Stimulated activated CD4-positive, alpha-beta T cell treated with anti-CD3 and anti-CD28 coated beads, Interleukin-1b, Interleukin-23, amount 100 ng/mL, for 48 hours (primary cell): Measurements from ENCODE around the gene TKT.

Experiments
- DNase-seq: peaks from one replicate; pipeline ENCODE4 v3.0.0-alpha.2; 2020

Gene TKT

DNA sequence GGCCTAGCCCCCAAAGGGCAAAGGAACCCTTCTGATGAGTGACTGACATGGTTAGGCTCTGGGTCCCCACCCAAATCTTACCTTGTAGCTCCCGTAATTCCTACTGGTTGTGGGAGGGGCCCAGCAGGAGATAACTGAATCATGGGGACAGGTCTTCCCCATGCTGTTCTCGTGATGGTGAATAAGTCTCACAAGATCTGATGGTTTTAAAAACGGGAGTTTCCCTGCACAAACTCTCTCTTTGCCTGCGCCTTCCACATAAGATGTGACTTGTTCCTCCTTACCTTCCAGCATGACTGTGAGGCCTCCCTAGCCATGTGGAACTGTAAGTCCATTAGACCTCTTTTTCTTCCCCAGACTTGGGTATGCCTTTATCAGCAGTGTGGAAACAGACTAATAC is 16.9 kb downstream of the TKT start:
- no peak for DNase-seq

- no peak for DNase-seq
Measured at GRCh38 chr3:53238051-53238850, 17.6 kb downstream of the TKT start.

GRCh38 chr3:53236112-53236841 is 19.5 kb downstream of the TKT start:
- no peak for DNase-seq

GRCh38 chr3:53235545-53235944 is 20.3 kb downstream of the TKT start:
- no peak for DNase-seq

DNA sequence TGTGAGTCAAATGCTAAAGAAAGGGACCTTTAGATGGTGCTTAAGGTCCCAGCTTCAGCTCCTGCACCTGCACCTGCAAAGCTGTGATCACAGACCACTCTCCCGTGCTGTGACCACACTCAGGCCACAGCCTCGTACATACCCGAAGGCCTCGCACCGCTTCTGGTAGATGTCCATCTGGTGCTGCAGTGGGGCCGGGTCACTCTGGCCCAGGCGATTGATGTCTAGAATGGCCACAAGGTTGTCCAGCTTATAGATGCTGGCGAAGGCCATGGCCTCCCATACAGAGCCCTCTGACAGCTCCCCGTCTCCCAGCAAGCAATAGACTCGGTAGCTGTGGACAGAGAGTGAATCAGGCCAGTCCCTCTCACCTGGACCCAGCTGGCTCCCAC is 21.0 kb downstream of the TKT start:
- no peak for DNase-seq

DNA sequence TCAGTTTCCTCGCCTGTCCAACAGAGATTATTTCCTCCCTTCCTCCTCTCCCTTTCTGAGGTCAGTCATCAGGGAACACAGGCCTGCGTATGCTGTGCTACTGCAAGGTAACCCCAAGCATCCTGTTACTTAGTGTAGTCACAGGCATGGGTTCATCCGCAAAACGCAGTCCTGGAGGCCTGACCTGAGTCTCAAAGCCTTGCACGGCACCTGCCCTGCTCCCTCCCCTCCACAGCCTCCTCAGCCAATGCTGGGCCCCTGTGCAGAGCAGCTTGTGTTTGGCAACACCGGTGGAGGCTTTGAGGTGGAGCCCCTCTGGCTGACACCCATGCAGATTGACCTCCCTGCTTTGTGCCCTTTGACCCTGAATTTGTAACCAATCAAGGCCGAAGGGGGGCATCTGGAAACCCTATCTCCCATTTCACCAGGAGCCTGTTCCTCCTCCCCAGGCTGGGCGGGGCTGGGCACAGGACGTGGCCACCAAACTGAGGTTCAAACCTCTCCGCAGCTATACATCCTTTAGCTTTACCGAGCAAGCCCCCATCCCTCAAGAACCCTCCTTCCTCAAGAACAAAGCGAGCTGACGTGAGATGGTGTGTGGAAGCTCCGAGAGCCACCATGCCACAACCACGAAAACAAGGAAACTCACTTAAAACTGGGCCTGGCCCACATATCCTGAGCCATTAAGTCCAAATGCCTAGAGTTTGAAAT is 21.5 kb downstream of the TKT start:
- DNase-seq, result no peak

GRCh38 chr3:53232641-53233377 is 23.0 kb downstream of the TKT start:
- DNase-seq, result no peak

DNA sequence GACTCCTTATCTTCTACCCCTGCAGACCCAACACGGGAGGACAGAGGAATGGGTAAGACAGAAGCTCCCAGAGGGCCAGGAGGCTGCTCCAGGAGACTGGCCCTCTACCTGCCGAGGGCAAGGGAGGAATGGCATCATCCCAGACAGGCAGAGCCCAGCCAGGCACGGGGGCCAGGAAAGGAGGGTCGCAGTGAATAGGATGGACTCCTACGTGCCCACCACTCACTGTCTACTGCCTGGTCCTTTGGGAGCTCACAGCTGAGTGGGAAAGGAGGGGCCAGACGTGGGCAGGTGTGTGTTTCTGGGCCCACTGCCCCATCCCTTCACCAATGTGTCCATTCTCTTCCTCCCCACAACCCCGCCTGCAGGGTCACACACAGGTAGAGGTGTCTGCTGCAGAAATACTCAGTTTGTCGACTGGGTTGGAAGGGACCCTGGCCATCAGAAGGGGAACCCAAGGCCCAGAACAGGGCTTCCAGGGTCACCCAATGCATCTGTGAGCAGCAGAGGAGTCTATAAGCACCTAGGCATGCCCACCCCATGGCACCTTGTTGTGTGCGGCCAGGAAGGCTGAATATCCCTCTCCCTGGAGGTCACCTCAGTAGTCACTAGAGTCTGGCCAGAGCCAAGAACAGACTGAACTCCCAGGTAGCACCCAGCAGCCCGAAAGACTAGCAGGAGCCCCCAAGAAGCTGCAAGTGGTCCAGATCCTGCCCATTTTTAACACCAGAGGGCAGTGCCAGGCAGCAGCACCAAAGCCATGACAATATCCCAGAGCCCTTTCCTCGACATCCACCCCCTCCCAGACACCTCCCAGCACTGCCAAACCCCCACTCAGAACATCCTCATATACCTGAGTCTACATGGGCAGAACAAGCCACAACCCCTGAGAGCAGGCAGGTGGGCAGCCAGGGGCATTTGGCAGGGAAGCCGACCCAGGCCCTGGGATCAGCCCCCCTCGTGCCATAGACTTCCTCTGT is 24.0 kb downstream of the TKT start:
- DNase-seq, result no peak

DNA sequence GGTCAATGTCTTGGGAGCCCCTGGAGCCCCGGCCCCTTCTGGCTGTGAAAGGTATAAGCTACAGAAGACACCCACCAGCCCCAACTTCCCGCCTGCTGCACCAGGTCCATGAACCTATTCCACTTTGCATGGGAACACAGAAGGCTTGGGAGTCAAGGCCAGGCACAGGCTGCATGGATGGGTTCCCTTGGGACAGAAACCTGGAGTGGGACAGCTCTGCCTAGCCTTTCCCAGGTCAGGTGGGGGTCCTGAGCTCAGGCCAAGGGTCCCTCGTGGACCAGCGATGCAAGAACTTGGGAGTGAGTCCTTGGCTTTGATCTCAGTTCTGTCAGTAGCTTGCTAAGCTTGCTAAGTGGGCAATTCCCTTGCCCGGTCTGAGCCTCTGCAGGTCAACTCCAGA is 25.0 kb downstream of the TKT start:
- no peak for DNase-seq

- DNase-seq, result no peak
Measured at GRCh38 chr3:53230041-53230621, 25.7 kb downstream of the TKT start.

DNA sequence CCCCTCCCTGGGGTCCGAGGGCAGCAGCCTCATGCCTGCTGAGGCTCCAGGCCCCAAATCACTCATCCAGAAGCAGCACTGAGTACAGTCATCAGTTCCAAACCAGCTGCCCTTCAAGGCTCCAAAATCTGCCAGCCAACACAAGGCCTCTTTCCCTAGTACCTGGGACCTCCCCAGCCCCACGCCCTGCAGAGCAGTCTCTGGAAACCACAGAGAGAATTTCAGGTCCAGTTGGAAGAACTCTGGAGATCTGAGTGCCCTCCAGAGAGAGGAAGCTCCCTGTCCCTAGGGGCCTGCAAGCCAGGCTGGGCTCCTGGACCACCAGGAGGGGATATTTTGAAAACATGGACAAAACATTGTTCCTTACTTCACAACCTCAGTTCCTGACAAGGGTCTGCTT is 26.2 kb downstream of the TKT start:
- DNase-seq, result no peak

DNA sequence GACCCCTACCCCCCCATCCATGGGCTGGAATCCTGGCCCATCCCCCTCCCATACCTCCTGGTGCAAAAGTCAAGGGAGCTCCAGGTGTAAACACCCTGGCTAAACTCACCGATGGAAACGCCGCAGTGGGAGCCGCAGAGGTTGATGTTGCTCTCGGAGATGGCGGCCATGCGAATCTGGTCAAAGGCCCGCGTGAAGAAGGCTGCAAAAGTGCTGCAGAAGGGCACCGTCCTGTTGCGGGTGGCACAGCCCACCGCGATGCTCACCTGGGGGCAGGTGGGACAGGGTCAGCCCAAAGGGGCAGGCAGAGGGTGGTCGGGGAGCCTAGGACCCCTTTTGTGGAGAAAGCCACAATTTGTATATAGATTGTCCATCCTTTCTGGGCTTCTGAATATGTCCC is 26.7 kb downstream of the TKT start:
- DNase-seq, result no peak

GRCh38 chr3:53227993-53228885 is 27.6 kb downstream of the TKT start:
- no peak for DNase-seq

GRCh38 chr3:53226841-53227407 is 28.9 kb downstream of the TKT start:
- DNase-seq, result no peak

DNA sequence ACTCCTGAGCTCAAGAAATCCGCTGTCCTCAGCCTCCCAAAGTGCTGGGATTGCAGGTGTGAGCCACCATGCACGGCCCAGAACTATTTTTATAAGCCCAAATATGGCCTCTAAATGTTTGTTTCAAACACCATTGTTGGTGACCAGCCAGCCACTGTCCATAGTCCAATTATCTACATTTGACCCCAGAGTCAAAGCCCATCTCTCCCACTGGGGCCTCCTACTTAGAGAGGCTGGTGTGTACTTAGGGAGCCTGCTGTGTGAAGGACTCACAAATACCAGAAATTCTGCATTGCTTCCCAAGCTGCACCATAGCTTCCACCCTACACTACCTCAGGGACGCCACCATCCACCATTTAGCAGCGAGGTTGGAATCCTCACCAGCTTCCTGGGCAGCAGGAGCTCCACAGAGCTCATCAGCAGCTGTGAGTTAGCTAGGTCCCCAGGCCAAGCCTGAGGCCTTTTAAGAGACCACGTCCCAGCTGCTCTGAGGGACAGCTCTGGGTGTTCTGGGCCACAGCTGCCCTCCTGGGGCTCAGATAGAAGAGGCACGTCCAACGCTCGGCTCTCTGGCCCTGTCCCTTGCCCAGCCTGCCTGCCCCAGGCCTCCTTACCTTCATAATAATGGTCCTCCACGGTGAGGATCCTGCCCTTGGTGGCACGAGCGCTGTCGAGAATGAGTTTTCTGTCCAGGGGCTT is 29.5 kb downstream of the TKT start:
- no peak for DNase-seq

GRCh38 chr3:53225651-53226050 is 30.2 kb downstream of the TKT start:
- DNase-seq, result no peak

- DNase-seq, result no peak
Measured at GRCh38 chr3:53225181-53225580, 30.6 kb downstream of the TKT start.

DNA sequence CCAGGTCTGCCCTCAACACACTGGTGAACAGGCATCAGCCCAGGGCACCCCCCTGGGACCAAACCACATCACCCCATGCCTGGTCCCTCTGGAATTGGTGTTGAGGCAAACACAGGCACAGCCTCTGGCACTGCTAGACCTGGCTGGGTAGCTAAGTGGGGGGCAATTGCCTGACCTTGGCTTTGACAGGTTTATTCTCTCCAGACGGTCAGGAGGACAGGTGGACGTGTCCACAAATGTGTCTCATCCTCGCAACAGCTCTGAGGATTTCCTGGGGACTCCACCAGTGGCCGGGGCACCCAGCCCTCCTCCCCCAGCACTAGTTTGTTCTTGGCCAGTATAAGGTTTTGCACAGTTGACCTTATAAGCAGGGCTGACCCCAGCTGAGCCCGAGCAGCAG is 31.3 kb downstream of the TKT start:
- no peak for DNase-seq

- no peak for DNase-seq
Measured at GRCh38 chr3:53224026-53224425, 31.8 kb downstream of the TKT start.
